Measurements from ENCODE around the gene GPR35. TPM values are rescaled to one million over a fixed set of nuclear protein-coding genes. Genes with fewer than 3 reads are reported as not detected.

Gene GPR35
- total and polyA plus RNA-seq, 10 of the 15 experiments (the other 5 are each of a cell fraction or from before 2014, with no cell fraction given), result 0.14 to 1.6 (median 0.75) TPM; not detected in 3

GRCh38 chr2:240599141-240599583 lies 26.1 kb upstream of the GPR35 start:
- FAIRE-seq, result no peak
- RAD21 ChIA-PET (ENCODE audit: unreplicated experiment), result no interaction called here
- Histone ChIP-seq H3K27me3 (replicated peaks in 1 of 2; ENCODE audit: control insufficient read depth in 2 of 2, insufficient read depth in 2 of 2, low read length in 1 of 2) (no peaks in the 10 kb centered on the region), H3K9me3 (replicated peaks; ENCODE audit: control insufficient read depth, insufficient read depth, low read length) (no peaks in the 10 kb centered on the region), H3K36me3 (ENCODE audit: control insufficient read depth in 2 of 2, insufficient read depth in 2 of 2, low read length in 1 of 2) (peaks cover 0 to 19% of the 10 kb centered on the region in 2 experiments; a peak in 3 of 4 replicates), H3K79me2 (ENCODE audit: control insufficient read depth, insufficient read depth, low read length) (no peaks in the 10 kb centered on the region), H4K20me1 (ENCODE audit: control insufficient read depth, insufficient read depth) (no peaks in the 10 kb centered on the region), H3K27ac (ENCODE audit: control insufficient read depth, insufficient read depth) (no peak overlapping the region), H3K4me3 (no peak overlapping the region), H3K9ac (ENCODE audit: control insufficient read depth, insufficient read depth, low read length) (no peak overlapping the region), H3K4me2 (ENCODE audit: control insufficient read depth, insufficient read depth) (no peak overlapping the region), H3K4me1 (ENCODE audit: control insufficient read depth, insufficient read depth, low read length) (no peaks in the 10 kb centered on the region; the same call in 1 of the 2 replicates), H2AFZ (ENCODE audit: control insufficient read depth, low read depth, low read length) (no peak overlapping the region)
- 81% methylated on average over 10 of the region's 11 CpGs for WGBS (ENCODE audit: insufficient coverage, insufficient replicate concordance, low lambda C conversion rate, missing lambda C conversion rate)
- POLR2A ChIA-PET, result no interaction called here
- CTCF ChIA-PET, result no interaction called here
- TF ChIP-seq CHD4 (IDR thresholded peaks at IDR 0.05) (no peak), HCFC1 (IDR thresholded peaks at IDR 0.05; ENCODE audit: low read length) (no peak), LARP7 (IDR thresholded peaks at IDR 0.05) (no peak), E2F8 (IDR thresholded peaks at IDR 0.05; ENCODE audit: low read depth, partially characterized antibody) (no peak), KAT2A (conservative IDR thresholded peaks at IDR 0.05; ENCODE audit: control insufficient read depth, low read depth, low read length) (no peak), IKZF2 (IDR thresholded peaks at IDR 0.05) (no peak), ZNF217 (IDR thresholded peaks at IDR 0.05) (no peak), KDM1A (IDR thresholded peaks at IDR 0.05; ENCODE audit: borderline replicate concordance) (no peak), HDGF (IDR thresholded peaks at IDR 0.05) (no peak), MEF2A (IDR thresholded peaks at IDR 0.05; ENCODE audit: insufficient read depth, low read depth, low read length) (no peak)
- in situ Hi-C loops (cut with MboI) (no loop called here), intact Hi-C loops (cut with micrococcal nuclease; ENCODE audit: unreplicated experiment) (no loop called here)
- SMC1A ChIA-PET (ENCODE audit: uncharacterized antibody, unreplicated experiment), result no interaction called here
- ATAC-seq, result no peak
- BruUV-seq (replicated peaks), result no TSS peak
- DNase-seq (ENCODE audit: low read depth, low spot score), result no peak

Measured in GM12878 (cell line).